OCI-LY3 (cell line): ENCODE data around the gene RBM33.

Experiments
- H2AFZ ChIP-seq: fragments of 200-600, 300-600 bp; shearing (Covaris generic); 2 replicates; pipeline ENCODE4 v1.6.0; 2014; ENCODE audit warnings: antibody characterized with exemption, low read depth, low read length
- H3K27ac ChIP-seq: fragments of 200-600, 300-600 bp; sonication (generic); 2 replicates; pipeline ENCODE4 v1.5.1; 2014; ENCODE audit warnings: mild to moderate bottlenecking, low read length, moderate library complexity, mixed read lengths
- H3K27me3 ChIP-seq: fragments of 200-600, 300-600 bp; sonication (generic); 2 replicates; pipeline ENCODE4 v1.6.1; 2014; ENCODE audit warnings: low read depth, low read length, mixed read lengths
- H3K36me3 ChIP-seq: fragments of 200-600, 300-600 bp; sonication (generic); replicated peaks from 2 replicates; pipeline ENCODE3; 2014; ENCODE audit warnings: low read depth, low read length, mixed read lengths
- H3K4me1 ChIP-seq: fragments of 300-600, 200-600 bp; sonication (generic); 2 replicates; pipeline ENCODE4 v1.6.1; 2014; ENCODE audit warnings: low read length, mixed read lengths
- H3K4me2 ChIP-seq: fragments of 200-600, 300-600 bp; sonication (generic); 2 replicates; pipeline ENCODE4 v1.6.1; 2014; ENCODE audit warnings: low read length, mixed read lengths
- H3K4me3 ChIP-seq: fragments of 300-600, 200-600 bp; sonication (generic); 2 replicates; pipeline ENCODE4 v1.5.1; 2014; ENCODE audit warnings: antibody characterized with exemption, mild to moderate bottlenecking, low read length, moderate library complexity
- H3K79me2 ChIP-seq: fragments of 300-600, 200-600 bp; shearing (Covaris generic); 2 replicates; pipeline ENCODE4 v1.6.1; 2014; ENCODE audit warnings: mild to moderate bottlenecking, low read length, mixed read lengths
- H3K9ac ChIP-seq: fragments of 300-600, 200-600 bp; shearing (Covaris generic); 2 replicates; pipeline ENCODE4 v1.6.0; 2014; ENCODE audit warnings: mild to moderate bottlenecking, low read length, moderate library complexity
- H3K9me3 ChIP-seq: fragments of 200-600, 300-600 bp; shearing (Covaris generic); 2 replicates; pipeline ENCODE4 v1.6.1; 2014; ENCODE audit warnings: low read length, mixed read lengths; ENCODE audit not compliant: insufficient read depth
- H4K20me1 ChIP-seq: fragments of 200-600, 300-600 bp; sonication (generic); 2 replicates; pipeline ENCODE4 v1.6.1; 2016; ENCODE audit warnings: low read length, mixed read lengths; ENCODE audit not compliant: insufficient read depth
- EZH2phosphoT487 ChIP-seq: fragments of 200-600 bp; shearing (Covaris generic); IDR thresholded peaks from 2 replicates; pipeline ENCODE4 v1.6.1; 2018; ENCODE audit warnings: antibody characterized with exemption, mixed run types, low read depth
- TF ChIP-seq, protein P1 (sequence below): fragments of 200-600, 300-600 bp; sonication (generic); IDR thresholded peaks from 2 replicates; pipeline ENCODE4 v1.5.1; 2014; ENCODE audit warnings: antibody characterized with exemption, low read length, low read depth

Gene RBM33

DNA sequence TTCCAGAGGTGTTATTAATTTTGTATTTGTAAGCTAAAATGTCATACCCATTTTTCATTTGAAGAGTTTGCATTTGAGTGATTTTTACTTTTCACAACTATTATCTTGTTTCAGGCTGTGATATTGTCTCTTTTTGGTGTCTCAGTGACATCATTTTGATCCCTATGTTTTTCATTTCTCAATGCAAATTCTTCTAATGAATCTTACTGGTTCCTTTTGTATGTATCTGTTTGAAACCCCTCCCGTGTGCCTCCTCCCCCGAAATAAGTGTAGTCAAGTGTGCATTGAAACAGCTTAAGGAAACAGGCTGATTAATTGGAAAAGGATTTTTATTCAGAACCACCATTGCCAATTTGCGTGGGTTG is 90.0 kb downstream of the RBM33 start:
- H3K27ac ChIP-seq: no peak overlapping the region
- H3K9ac ChIP-seq: no peak overlapping the region
- no peak overlapping the region for H2AFZ ChIP-seq
- H3K36me3 ChIP-seq: peaks cover 16% of the 10 kb centered on the region
- H4K20me1 ChIP-seq: peaks cover 40% of the 10 kb centered on the region
- TF ChIP-seq, protein P1, sequence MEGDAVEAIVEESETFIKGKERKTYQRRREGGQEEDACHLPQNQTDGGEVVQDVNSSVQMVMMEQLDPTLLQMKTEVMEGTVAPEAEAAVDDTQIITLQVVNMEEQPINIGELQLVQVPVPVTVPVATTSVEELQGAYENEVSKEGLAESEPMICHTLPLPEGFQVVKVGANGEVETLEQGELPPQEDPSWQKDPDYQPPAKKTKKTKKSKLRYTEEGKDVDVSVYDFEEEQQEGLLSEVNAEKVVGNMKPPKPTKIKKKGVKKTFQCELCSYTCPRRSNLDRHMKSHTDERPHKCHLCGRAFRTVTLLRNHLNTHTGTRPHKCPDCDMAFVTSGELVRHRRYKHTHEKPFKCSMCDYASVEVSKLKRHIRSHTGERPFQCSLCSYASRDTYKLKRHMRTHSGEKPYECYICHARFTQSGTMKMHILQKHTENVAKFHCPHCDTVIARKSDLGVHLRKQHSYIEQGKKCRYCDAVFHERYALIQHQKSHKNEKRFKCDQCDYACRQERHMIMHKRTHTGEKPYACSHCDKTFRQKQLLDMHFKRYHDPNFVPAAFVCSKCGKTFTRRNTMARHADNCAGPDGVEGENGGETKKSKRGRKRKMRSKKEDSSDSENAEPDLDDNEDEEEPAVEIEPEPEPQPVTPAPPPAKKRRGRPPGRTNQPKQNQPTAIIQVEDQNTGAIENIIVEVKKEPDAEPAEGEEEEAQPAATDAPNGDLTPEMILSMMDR: no peak
- TF ChIP-seq EZH2phosphoT487: no peak
- no peak overlapping the region for H3K4me3 ChIP-seq
- H3K9me3 ChIP-seq: no peaks in the 10 kb centered on the region
- H3K4me2 ChIP-seq: no peak overlapping the region
- peaks cover 7% of the 10 kb centered on the region for H3K79me2 ChIP-seq
- H3K27me3 ChIP-seq: no peaks in the 10 kb centered on the region
- H3K4me1 ChIP-seq: peaks cover 28% of the 10 kb centered on the region

- H3K9ac ChIP-seq: no peak overlapping the region
- no peak for TF ChIP-seq EZH2phosphoT487
- TF ChIP-seq, protein P1: no peak
- no peak overlapping the region for H2AFZ ChIP-seq
- H4K20me1 ChIP-seq: peaks cover 34% of the 10 kb centered on the region
- no peak overlapping the region for H3K4me3 ChIP-seq
- peaks cover 7% of the 10 kb centered on the region for H3K79me2 ChIP-seq
- H3K27me3 ChIP-seq: no peaks in the 10 kb centered on the region
- peaks cover 38% of the 10 kb centered on the region for H3K4me1 ChIP-seq
- peaks cover 20% of the 10 kb centered on the region for H3K36me3 ChIP-seq
- H3K4me2 ChIP-seq: peak overlapping the region; percentile 1; the same call in 1 of the 2 replicates
- no peaks in the 10 kb centered on the region for H3K9me3 ChIP-seq
- no peak overlapping the region for H3K27ac ChIP-seq
Observed at GRCh38 chr7:155735442-155736115, 91.1 kb downstream of the RBM33 start.

DNA sequence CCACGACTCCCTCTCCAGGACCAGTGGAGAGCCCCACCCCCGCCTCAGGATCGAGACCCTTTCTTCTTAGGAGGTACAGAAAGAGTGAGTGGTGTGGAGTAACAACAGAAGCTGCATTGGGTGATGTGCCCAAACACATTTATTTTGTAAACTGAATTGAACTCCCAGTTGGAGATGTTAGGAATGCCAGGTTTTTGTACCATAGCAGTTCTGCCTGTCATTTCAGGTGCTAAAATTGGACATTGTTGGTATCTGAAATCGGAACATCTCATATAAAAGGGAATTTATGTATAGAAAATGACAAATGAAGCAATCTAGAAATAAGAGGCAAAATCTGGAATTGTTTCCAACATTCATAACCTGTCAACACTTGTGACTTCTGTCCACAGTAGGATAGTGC is 93.1 kb downstream of the RBM33 start:
- Histone ChIP-seq H3K27ac (no peak overlapping the region), H3K36me3 (peaks cover 23% of the 10 kb centered on the region), H3K79me2 (peaks cover 7% of the 10 kb centered on the region), H3K4me1 (peaks cover 56% of the 10 kb centered on the region), H3K9me3 (no peaks in the 10 kb centered on the region), H2AFZ (no peak overlapping the region), H3K4me3 (no peak overlapping the region), H3K9ac (no peak overlapping the region), H4K20me1 (peaks cover 34% of the 10 kb centered on the region), H3K27me3 (no peaks in the 10 kb centered on the region), H3K4me2 (no peak overlapping the region)
- TF ChIP-seq, protein P1: no peak
- no peak for TF ChIP-seq EZH2phosphoT487

GRCh38 chr7:155738104-155738503 is 93.6 kb downstream of the RBM33 start:
- Histone ChIP-seq H3K9ac (no peak overlapping the region), H3K4me1 (peaks cover 62% of the 10 kb centered on the region), H4K20me1 (peaks cover 32% of the 10 kb centered on the region), H2AFZ (no peak overlapping the region), H3K4me3 (no peak overlapping the region), H3K79me2 (peaks cover 7% of the 10 kb centered on the region), H3K27ac (no peak overlapping the region), H3K36me3 (peaks cover 25% of the 10 kb centered on the region), H3K27me3 (no peaks in the 10 kb centered on the region), H3K9me3 (no peaks in the 10 kb centered on the region), H3K4me2 (no peak overlapping the region)
- TF ChIP-seq EZH2phosphoT487: no peak
- TF ChIP-seq, protein P1: no peak
